HG03175 (cell line): ENCODE measurements around the gene NDRG4.

Source experiments
- ATAC-seq: cut with Tn5 transposase; IDR thresholded peaks from one replicate; pipeline ENCODE4 v1.9.1; 2021; ENCODE audit warnings: mild to moderate bottlenecking, moderate library complexity; ENCODE audit not compliant: unreplicated experiment

NDRG4 gene

DNA sequence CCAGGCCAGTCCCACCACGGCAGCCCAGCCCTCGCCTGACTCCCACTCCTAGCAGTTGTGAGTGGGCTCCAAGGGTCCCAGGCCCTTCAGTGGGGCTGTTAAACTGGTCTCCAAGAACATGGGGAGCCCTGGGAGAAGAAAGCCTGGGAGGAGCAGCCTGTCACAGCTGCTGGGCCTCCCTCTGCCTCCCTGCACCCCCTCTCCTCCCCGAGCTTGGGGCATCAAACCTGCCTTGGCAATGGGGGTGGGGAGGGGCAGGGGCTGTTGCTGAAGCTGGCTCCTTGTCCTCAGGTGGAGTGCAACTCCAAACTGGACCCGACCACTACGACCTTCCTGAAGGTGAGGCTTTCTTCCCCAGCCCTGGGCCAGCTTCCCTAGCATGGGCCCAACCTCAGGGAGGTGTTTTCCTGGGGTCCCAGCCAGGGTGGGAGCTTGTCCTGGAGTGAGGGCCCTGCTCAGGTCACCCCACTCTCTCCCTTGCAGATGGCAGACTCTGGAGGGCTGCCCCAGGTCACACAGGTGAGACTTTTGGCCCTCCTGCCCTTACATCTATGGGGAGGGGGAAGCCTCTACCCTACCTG lies 8.8 kb downstream of the NDRG4 start:
- ATAC-seq, result no peak

- ATAC-seq, result no peak
These were observed 9.5 kb downstream of the NDRG4 start for GRCh38 chr16:58509256-58510096.

DNA sequence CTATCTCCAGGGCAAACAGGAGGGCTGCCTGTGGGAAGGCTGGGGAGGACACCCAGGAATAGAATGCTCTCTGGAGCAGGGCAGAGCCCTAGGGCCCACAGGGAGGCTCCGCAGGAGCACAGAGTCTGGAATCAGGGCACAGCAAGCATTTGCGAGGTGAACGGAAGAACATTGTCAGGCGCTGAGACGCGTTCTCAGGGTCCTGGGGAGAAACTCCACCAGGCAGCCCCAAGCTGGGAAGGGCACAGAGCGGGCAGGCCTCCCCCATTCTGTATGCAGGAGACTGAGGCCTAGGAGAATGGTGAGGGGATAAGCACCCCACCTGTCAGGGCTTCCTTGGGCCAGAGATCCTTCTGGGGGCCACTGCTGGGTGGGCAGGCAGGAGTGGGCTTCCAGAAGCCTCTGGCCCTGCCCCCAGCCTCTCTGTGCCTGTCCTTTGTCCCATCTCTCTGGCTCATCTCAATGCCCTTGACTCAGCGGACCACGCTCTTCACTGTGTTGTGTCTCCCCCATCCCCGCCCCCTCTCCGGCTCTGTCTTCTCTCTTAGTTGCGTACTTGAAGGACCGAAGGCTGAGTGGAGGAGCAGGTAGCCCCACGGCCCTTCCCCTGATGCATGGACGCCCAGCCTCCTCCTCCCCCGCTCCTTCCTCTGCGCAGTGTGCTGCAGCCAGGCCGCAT lies 10.3 kb downstream of the NDRG4 start:
- no peak for ATAC-seq

DNA sequence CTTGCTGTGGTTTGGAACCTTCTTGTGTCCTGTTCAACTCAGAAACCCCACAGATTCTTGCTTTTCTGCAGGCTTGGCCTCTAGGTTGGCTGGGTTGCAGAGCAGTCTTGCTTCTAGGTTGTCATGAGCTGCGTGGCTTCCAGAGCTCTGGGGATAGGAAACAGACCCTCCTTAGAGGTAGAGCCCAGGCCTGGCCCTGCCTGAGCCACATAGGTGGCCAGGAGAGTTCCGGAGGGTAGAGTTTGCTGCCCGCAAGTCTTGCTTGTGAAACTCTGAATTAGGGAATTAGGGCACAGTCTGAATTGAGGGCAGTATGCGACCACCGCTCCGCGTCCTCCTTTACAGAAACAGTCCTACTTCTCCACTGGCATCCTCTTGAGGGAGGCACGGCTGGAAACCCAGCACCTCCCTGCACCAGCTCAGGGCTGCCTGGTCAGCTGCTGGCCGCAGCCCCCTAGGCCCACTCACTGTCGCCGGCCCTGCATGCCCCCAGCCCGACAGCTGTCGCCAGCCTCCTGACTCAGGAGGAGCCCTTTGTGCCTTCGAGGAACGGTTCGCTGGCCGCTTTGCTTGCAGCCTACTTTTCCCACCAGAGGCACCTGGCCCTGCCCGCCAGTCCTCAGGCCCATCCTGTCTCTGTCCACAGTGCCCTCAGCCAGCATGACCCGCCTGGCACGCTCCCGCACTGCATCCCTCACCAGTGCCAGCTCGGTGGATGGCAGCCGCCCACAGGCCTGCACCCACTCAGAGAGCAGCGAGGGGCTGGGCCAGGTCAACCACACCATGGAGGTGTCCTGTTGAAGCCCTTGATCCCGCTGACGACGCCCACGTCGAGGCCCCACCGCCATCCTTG lies 11.1 kb downstream of the NDRG4 start:
- ATAC-seq, result no peak

GRCh38 chr16:58511933-58512815 lies 12.2 kb downstream of the NDRG4 start:
- no peak for ATAC-seq

DNA sequence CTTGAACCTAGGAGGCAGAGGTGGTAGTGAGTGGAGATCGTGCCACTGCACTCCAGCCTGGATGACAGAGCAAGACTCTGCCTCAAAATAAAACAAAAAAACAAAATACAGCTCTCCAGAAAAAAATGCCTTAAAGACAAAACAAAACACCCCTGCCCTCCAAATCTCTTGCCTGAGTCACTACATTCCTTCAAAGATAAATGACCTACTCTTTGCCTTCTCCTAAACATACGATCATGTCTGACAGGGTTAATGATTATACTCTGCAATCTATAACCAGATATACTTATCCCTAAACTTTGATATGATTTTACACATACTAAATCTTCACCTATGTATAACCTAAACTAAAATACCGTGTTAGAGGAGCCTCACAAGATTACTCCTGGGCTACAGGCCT lies 13.9 kb downstream of the NDRG4 start:
- ATAC-seq, result no peak

- ATAC-seq, result peak; percentile 78
These were observed 15.4 kb downstream of the NDRG4 start, which contains the start of gene SETD6 for GRCh38 chr16:58515125-58515870. SETD6 (plus strand) TSS chr16:58515517; CDS start chr16:58515538, 21 bp downstream.

DNA sequence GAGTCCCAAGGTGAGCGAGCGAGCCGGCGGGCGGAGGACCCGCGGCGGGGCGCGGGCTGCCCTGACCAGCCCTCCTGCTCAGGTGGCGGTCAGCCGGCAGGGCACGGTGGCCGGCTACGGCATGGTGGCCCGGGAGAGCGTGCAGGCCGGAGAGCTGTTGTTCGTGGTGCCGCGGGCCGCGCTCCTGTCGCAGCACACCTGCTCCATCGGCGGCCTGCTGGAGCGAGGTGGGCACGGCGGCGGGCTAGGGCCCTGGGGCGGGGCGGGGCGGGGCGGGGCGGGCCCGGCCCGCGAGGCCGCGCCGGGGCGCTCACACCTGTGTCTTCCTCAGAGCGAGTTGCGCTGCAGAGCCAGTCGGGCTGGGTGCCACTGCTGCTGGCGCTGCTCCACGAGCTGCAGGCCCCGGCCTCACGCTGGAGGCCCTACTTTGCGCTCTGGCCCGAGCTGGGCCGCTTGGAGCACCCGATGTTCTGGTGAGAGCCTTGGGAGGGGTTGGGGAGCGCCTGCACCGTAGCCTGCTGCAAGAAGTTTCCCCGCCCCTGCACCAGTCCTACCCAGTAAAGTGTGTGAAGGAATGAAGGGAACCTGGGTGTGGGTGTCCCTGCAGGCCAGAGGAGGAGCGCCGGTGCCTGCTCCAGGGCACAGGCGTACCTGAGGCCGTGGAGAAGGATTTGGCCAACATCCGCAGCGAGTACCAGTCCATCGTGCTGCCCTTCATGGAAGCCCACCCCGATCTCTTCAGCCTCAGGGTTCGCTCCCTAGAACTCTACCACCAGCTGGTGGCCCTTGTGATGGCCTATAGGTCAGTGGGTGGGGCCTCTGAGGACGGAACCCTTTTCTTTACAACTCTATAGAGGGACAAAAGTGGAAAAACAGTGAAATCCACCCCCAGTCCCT lies 16.2 kb downstream of the NDRG4 start:
- peak; percentile 37 for ATAC-seq

DNA sequence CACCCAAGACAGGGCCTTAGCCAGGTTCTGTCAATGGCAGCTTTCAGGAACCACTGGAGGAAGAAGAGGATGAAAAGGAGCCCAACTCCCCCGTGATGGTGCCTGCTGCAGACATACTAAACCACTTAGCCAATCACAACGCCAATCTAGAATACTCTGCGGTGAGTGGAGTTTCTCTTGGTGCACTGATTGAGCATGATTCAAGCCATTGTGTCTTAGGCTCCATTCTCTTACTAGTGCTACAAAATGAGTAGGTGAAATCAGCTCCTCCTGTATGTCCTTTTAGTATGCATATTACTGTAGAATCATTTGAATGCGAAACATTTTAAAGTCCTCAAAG lies 16.8 kb downstream of the NDRG4 start:
- ATAC-seq, result no peak

- ATAC-seq, result peak; percentile 33
These were observed 18.4 kb downstream of the NDRG4 start for GRCh38 chr16:58518083-58518979.

DNA sequence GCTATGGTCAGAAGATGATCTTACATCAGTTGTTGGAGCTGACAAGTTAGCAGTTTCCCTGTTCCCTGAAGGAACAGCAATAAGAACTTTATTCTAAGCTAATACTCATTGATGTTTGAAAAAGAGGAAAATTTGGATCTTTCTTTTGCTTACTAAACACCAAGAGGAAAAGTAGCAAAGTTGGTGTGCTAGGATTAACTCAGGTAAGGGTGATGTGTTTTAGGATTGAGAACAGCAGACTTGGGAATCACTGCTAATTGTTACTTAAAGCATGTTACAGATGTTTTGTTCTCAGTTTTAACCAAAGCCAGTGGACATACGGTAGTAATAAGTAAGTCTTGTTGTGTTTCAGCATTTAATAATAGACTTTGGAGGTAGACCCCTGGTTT lies 19.0 kb downstream of the NDRG4 start:
- ATAC-seq, result no peak

- no peak for ATAC-seq
These were observed 19.8 kb downstream of the NDRG4 start for GRCh38 chr16:58519707-58520106.

DNA sequence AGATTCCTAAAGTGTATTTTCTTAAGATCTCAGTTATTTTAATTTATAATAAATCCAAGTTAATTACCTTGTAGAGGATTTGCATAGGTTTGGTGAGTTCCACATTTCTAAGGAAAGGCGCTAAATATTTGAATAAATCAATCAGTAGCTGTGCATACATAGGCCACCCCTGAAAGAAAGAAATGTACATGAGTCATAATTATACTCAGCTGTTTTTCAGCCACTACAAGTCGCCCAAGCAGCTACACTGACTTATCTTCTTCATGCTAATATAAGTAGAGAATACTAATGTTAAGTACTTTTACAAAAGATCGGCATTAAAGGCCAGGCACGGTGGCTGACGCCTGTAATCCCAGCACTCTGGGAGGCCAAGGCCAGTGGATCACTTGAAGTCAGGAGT lies 30.2 kb downstream of the NDRG4 start:
- ATAC-seq, result no peak

DNA sequence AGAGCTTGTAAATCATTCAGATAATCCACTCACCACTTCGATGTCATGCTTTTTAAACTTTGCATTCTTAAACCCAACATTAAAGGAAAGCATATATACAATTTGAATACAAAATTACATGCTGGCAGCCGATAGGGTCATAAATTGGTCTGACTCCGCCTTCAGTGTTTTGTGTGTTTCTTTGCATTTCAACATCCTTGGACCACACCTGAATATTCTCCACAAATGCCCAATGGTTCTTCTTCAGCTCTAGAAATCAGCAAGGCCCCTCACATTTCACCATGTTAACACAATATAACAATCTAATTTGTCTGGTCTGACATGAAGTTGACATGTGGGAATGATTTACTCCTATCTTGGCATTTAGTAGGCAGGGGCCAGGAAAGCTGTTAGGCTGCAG lies 32.5 kb downstream of the NDRG4 start:
- ATAC-seq, result no peak

GRCh38 chr16:58533751-58534470 lies 34.0 kb downstream of the NDRG4 start:
- ATAC-seq, result no peak

DNA sequence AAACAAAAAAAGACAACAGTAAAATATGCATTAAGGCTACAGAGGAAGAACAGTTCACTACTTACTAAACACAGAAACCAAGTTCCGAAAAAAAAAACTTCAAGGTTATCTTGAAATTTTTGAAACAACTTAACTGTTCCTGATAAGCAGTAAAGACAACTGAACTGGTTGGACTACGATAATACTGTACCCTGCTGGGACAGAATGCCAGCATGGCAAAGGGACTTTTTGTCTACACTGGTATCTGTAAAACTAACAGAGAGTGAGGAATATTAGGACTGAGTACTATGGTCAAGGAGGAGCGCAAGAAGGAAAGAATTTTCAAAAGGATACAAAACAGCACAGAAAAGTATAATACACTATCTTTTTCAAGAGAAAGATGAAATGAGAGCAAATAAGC lies 35.2 kb downstream of the NDRG4 start:
- no peak for ATAC-seq

DNA sequence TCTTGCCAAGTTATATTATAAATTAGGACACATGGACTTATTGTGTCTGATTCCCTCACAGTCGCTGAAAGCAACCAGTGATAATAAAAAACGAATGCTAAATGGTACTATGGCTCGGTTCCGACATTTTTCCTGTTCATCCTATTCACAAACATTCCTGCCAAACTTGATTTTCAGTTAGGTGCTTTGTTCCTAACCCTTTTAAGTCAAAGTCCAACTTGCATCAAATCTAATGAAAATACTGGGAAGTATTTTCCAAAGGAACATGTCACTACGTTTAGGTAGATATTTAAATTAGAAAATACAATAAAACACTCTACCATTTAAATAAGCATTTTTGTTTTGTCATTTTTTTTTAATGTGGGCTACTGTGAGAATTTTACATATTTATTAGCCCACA lies 36.3 kb downstream of the NDRG4 start:
- ATAC-seq, result no peak
